NB4 (cell line): Measurements from ENCODE around the gene LIPM.

Experiments
- CTCF ChIP-seq: IDR thresholded peaks from one replicate; pipeline ENCODE4 v1.5.1; 2012; ENCODE audit warnings: low read depth, low read length
- POLR2A ChIP-seq: IDR thresholded peaks from 2 replicates; pipeline ENCODE4 v1.6.1; 2011; ENCODE audit warnings: mild to moderate bottlenecking; ENCODE audit not compliant: insufficient read length; ENCODE audit errors: extremely low read depth

GRCh38 chr10:88820748-88821401, 18.3 kb downstream of the LIPM start:
- no peak for TF ChIP-seq CTCF
- TF ChIP-seq POLR2A: no peak
